ENCODE measurements around the gene ATP6V0E1.
"Not testable (repeated sequence)": the region's sequence is repeated elsewhere in the genome, so short reads cannot be mapped to it uniquely, and the experiment has no call there.

ATP6V0E1 gene

GRCh38 chr5:173004013-173004412 lies 20.4 kb downstream of the ATP6V0E1 start:
- DNase-seq (ENCODE audit: low read depth), result no peak

GRCh38 chr5:173004447-173004846 lies 20.9 kb downstream of the ATP6V0E1 start:
- DNase-seq (ENCODE audit: low read depth), result no peak

- DNase-seq (ENCODE audit: low read depth), result no peak
Observed at GRCh38 chr5:173010021-173010420, 26.4 kb downstream of the ATP6V0E1 start.

- DNase-seq (ENCODE audit: low read depth), result no peak
Observed at GRCh38 chr5:173010547-173011464, 27.2 kb downstream of the ATP6V0E1 start.

- DNase-seq (ENCODE audit: low read depth), result no peak
Observed at GRCh38 chr5:173011566-173011965, 28.0 kb downstream of the ATP6V0E1 start.

GRCh38 chr5:173012882-173013281 lies 29.3 kb downstream of the ATP6V0E1 start:
- no peak for DNase-seq (ENCODE audit: low read depth)

- no peak for DNase-seq (ENCODE audit: low read depth)
Observed at GRCh38 chr5:173014671-173015070, 31.1 kb downstream of the ATP6V0E1 start.

- no peak for DNase-seq (ENCODE audit: low read depth)
Observed at GRCh38 chr5:173015192-173015591, 31.6 kb downstream of the ATP6V0E1 start.

- no peak for DNase-seq (ENCODE audit: low read depth)
Observed at GRCh38 chr5:173015598-173016455, 32.3 kb downstream of the ATP6V0E1 start.

- DNase-seq (ENCODE audit: low read depth), result no peak
Observed at GRCh38 chr5:173016598-173017046, 33.1 kb downstream of the ATP6V0E1 start.

GRCh38 chr5:173017087-173017486 lies 33.5 kb downstream of the ATP6V0E1 start:
- DNase-seq (ENCODE audit: low read depth), result not testable (repeated sequence)

- DNase-seq (ENCODE audit: low read depth), result no peak
Observed at GRCh38 chr5:173018358-173018757, 34.8 kb downstream of the ATP6V0E1 start.

- no peak for DNase-seq (ENCODE audit: low read depth)
Observed at GRCh38 chr5:173020154-173020581, 36.6 kb downstream of the ATP6V0E1 start.

GRCh38 chr5:173020643-173021042 lies 37.1 kb downstream of the ATP6V0E1 start:
- no peak for DNase-seq (ENCODE audit: low read depth)

- DNase-seq (ENCODE audit: low read depth), result no peak
Observed at GRCh38 chr5:173025651-173026050, 42.1 kb downstream of the ATP6V0E1 start.

- no peak for DNase-seq (ENCODE audit: low read depth)
Observed at GRCh38 chr5:173027905-173028304, 44.3 kb downstream of the ATP6V0E1 start.

- no peak for DNase-seq (ENCODE audit: low read depth)
Observed at GRCh38 chr5:173028811-173029327, 45.3 kb downstream of the ATP6V0E1 start.

GRCh38 chr5:173029499-173029921 lies 45.9 kb downstream of the ATP6V0E1 start:
- no peak for DNase-seq (ENCODE audit: low read depth)

GRCh38 chr5:173032096-173032495 lies 48.5 kb downstream of the ATP6V0E1 start:
- DNase-seq (ENCODE audit: low read depth), result not testable (repeated sequence)

GRCh38 chr5:173032730-173033129 lies 49.2 kb downstream of the ATP6V0E1 start:
- DNase-seq (ENCODE audit: low read depth), result no peak

GRCh38 chr5:173033923-173034322 lies 50.4 kb downstream of the ATP6V0E1 start:
- no peak for DNase-seq (ENCODE audit: low read depth)
